CD4-positive, alpha-beta T cell (primary cell): ENCODE measurements around the gene S100A4. TPM values are rescaled to one million over a fixed set of nuclear protein-coding genes. Genes with fewer than 3 reads are reported as not detected.
"Not testable (repeated sequence)": the region's sequence is repeated elsewhere in the genome, so short reads cannot be mapped to it uniquely, and the experiment has no call there.

Experiments
- ATAC-seq: fragments of 200-7000 bp; cut with Tn5 transposase; one replicate; pipeline ENCODE4 v1.10.0; 2022; ENCODE audit warnings: mild to moderate bottlenecking; ENCODE audit not compliant: poor library complexity
- CTCF ChIA-PET: fragments of 350-600 bp; sonication (Branson Sonifier 250); formaldehyde crosslinking; loops from one replicate; lab custom pipeline; 2021; ENCODE audit warnings: antibody characterized with exemption, inconsistent platforms; lab: Charles Lee
- POLR2A ChIA-PET: fragments of 350-600 bp; sonication (Branson Sonifier 250); formaldehyde crosslinking; loops from one replicate; lab custom pipeline; 2021; ENCODE audit warnings: antibody characterized with exemption, inconsistent platforms; lab: Charles Lee
- DNase-seq, 14 experiments: peaks; one replicate each; pipeline ENCODE4 v3.0.0-alpha.2; 2013 to 2020; ENCODE audit warnings: mixed read lengths in 2 of 14
- H3K27ac ChIP-seq, 2 donors: one replicate each; pipeline versions ENCODE4 v1.5.1 to v1.7.0; 2013; ENCODE audit warnings: low read length in 2 of 2, low read depth in 1 of 2, mild to moderate bottlenecking in 1 of 2
- H3K27me3 ChIP-seq, 2 experiments: 1 replicate in 1 of 2; 2 replicates in 1 of 2; pipeline versions ENCODE4 v1.6.1 to v1.7.0; 2013; ENCODE audit warnings: low read length in 2 of 2, control low read depth in 1 of 2, mild to moderate bottlenecking in 1 of 2, moderate library complexity in 1 of 2; ENCODE audit not compliant: insufficient read depth in 2 of 2, control insufficient read depth in 1 of 2
- H3K36me3 ChIP-seq: one replicate; pipeline ENCODE4 v1.6.1; 2013; ENCODE audit warnings: low read length, control low read depth; ENCODE audit not compliant: insufficient read depth
- H3K4me1 ChIP-seq: one replicate; pipeline ENCODE4 v1.6.1; 2013; ENCODE audit warnings: low read length, control low read depth; ENCODE audit not compliant: insufficient read depth
- H3K4me3 ChIP-seq: one replicate; pipeline ENCODE4 v1.5.1; 2013; ENCODE audit warnings: mild to moderate bottlenecking, low read length, moderate library complexity
- H3K9me3 ChIP-seq, 2 experiments: 1 replicate in 1 of 2; 2 replicates in 1 of 2; pipeline versions ENCODE4 v1.6.1 to v1.7.0; 2013; ENCODE audit warnings: low read length in 2 of 2, mild to moderate bottlenecking in 2 of 2, control low read depth in 1 of 2, moderate library complexity in 1 of 2; ENCODE audit not compliant: control insufficient read depth in 1 of 2, insufficient read depth in 1 of 2
- H3K27ac Mint-ChIP-seq: one replicate; pipeline ENCODE4 v1.8.0; 2020; ENCODE audit warnings: mixed read lengths
- H3K27me3 Mint-ChIP-seq: one replicate; pipeline ENCODE4 v1.8.0; 2021; ENCODE audit warnings: mixed read lengths
- H3K36me3 Mint-ChIP-seq: one replicate; pipeline ENCODE4 v1.8.0; 2021; ENCODE audit warnings: low read depth, mixed read lengths
- H3K4me1 Mint-ChIP-seq: one replicate; pipeline ENCODE4 v1.8.0; 2021; ENCODE audit warnings: low read depth, mixed read lengths
- H3K4me3 Mint-ChIP-seq: one replicate; pipeline ENCODE4 v1.8.0; 2020; ENCODE audit warnings: mild to moderate bottlenecking, mixed read lengths
- H3K9me3 Mint-ChIP-seq: one replicate; pipeline ENCODE4 v1.8.0; 2020; ENCODE audit warnings: mixed read lengths
- CTCF ChIP-seq: fragments of 200-600 bp; IDR thresholded peaks from one replicate; pipeline ENCODE4 v1.8.0; 2022; ENCODE audit warnings: antibody characterized with exemption, mild to moderate bottlenecking
- intact Hi-C, 2 experiments: fragments of 100-400 bp; cut with DNase I in 1 of 2; cut with micrococcal nuclease in 1 of 2; formaldehyde crosslinking; loops; one replicate each; pipeline versions ENCODE4 v1.15.1 to v1.9.0; 2023 to 2025; cut with DNase I, micrococcal nuclease
- total RNA-seq, 174 experiments: library from RNA in 2 of 174; stranded (reverse) in 2 of 174; gene quantifications; one replicate each; pipeline ENCODE4 v1.2.3 and lab custom pipeline; 2021 to 2026

The S100A4 gene
- total RNA-seq, 2 experiments from 2014 or later: 297 to 299 TPM

DNA sequence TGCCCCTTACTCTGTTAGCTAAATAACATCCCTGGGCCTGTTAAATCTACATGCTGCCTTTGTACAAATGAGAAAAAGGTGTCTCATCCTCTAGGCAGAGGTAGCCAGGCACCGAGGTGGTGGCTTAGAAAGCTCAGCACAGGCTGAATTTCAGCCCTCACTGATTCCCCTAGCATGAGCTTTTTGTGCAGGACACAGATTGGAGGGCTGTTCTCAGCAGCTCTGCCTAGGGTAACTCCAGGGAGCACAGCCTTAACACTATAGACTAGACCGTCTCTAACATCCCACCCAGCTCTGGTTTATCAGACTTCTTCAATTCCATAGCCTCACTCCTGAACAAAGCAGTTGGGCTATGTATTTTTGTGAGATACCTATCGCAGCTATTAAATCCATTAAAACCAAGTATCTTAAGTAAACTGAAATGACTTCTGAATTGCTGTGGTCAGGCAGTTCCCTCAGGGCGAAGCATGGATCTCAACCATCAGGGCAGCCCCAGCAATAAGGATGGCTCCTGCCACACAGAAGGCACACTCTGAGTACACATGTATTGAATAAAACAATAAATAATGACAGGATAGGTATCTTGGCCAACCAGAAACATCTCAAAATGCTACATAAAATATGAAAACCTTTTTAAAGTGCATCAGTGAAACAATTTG, 24.7 kb downstream of the S100A4 start:
- no peak overlapping the region for H3K4me3 Mint-ChIP-seq
- intact Hi-C loops: no loop called here
- Histone ChIP-seq H3K27me3 (no peaks in the 10 kb centered on the region), H3K4me1 (peaks cover 4% of the 10 kb centered on the region), H3K36me3 (no peaks in the 10 kb centered on the region), H3K9me3 (no peaks in the 10 kb centered on the region), H3K27ac (no peak overlapping the region), H3K4me3 (no peak overlapping the region)
- no peak overlapping the region for H3K27ac Mint-ChIP-seq
- no peaks in the 10 kb centered on the region for H3K9me3 Mint-ChIP-seq
- no peak for DNase-seq
- no peak for TF ChIP-seq CTCF
- no peaks in the 10 kb centered on the region for H3K4me1 Mint-ChIP-seq
- ChIA-PET CTCF (interaction anchor here (1.1 kb wide), 1 partner anchor 11 kb away, joined by 4 read pairs; no protein-coding TSS in a partner anchor), POLR2A (interaction anchor here (1.8 kb wide), 1 partner anchor 14 kb away, joined by 4 read pairs; no protein-coding TSS in a partner anchor)
- no peaks in the 10 kb centered on the region for H3K27me3 Mint-ChIP-seq
- no peak for ATAC-seq
- H3K36me3 Mint-ChIP-seq: no peaks in the 10 kb centered on the region

DNA sequence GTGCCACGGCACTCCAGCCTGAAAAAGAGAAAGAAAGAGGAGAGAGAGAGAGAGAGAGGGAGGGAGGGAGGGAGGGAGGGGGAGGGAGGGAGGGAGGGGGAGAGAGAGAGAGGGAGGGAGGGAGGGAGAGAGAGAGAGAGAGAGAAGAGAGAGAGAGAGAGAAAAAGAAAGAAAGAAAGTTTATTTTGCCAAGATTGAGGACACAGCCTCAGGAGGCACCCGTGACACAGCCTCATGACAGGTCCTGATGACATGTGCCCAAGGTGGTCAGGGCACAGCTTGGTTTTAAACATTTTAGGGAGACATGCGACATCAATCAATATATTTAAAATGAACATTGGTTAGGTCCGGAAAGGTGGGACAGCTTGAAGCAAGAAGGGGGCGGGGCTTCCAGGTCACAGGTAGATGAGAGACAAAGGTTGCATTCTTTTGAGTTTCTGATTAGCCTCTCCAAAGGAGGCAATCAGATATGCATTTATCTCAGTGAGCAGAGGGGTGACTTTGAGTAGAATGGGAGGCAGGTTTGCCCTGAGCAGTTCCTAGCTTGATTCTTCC, 25.4 kb downstream of the S100A4 start:
- H3K36me3 ChIP-seq, H3K27ac Mint-ChIP-seq, H3K27me3 ChIP-seq, H3K36me3 Mint-ChIP-seq, H3K4me1 Mint-ChIP-seq, POLR2A ChIA-PET, H3K27me3 Mint-ChIP-seq, ATAC-seq, H3K9me3 ChIP-seq, H3K4me3 ChIP-seq, H3K4me3 Mint-ChIP-seq, H3K9me3 Mint-ChIP-seq, intact Hi-C loops, H3K27ac ChIP-seq: not testable (repeated sequence)
- peak in 1 of 14 experiments; percentile 1 for DNase-seq
- CTCF ChIA-PET: interaction anchor here (1.1 kb wide), 1 partner anchor 12 kb away, joined by 4 read pairs; no protein-coding TSS in a partner anchor
- H3K4me1 ChIP-seq: peaks cover 12% of the 10 kb centered on the region

GRCh38 chr1:153519242-153519641, 26.4 kb downstream of the S100A4 start:
- Mint-ChIP-seq H3K4me1 (no peaks in the 10 kb centered on the region), H3K27me3 (no peaks in the 10 kb centered on the region), H3K4me3 (no peak overlapping the region), H3K36me3 (no peaks in the 10 kb centered on the region), H3K27ac (no peak overlapping the region), H3K9me3 (no peaks in the 10 kb centered on the region)
- no peaks in the 10 kb centered on the region for H3K27me3 ChIP-seq
- DNase-seq (no peak), ATAC-seq (no peak)
- ChIA-PET CTCF (no interaction called here), POLR2A (no interaction called here)
- intact Hi-C loops: no loop called here
- H3K4me3 ChIP-seq: no peak overlapping the region
- TF ChIP-seq CTCF: no peak
- peaks cover 14% of the 10 kb centered on the region for H3K4me1 ChIP-seq
- H3K27ac ChIP-seq: no peak overlapping the region
- no peaks in the 10 kb centered on the region for H3K9me3 ChIP-seq
- H3K36me3 ChIP-seq: no peaks in the 10 kb centered on the region
